H1 (cell line): ENCODE measurements around the gene CFAP298. TPM values are rescaled to one million over a fixed set of nuclear protein-coding genes. Genes with fewer than 3 reads are reported as not detected.

Experiments used
- CBX5 ChIP-seq: fragments of 300-800, 300-1000 bp; sonication (generic); IDR thresholded peaks from 2 replicates; pipeline ENCODE4 v1.7.1; 2016; ENCODE audit warnings: antibody characterized with exemption, low read length, low read depth
- CHD2 ChIP-seq: IDR thresholded peaks from 2 replicates; pipeline ENCODE4 v1.6.1; 2012; ENCODE audit warnings: low read length, improper control_type of control experiment
- CHD7 ChIP-seq: fragments of 300-600 bp; sonication (generic); IDR thresholded peaks from 2 replicates; pipeline ENCODE4 v1.7.1; 2012; ENCODE audit warnings: low read length, moderate library complexity, mild to moderate bottlenecking, inconsistent platforms; ENCODE audit not compliant: insufficient replicate concordance
- CREB1 ChIP-seq: IDR thresholded peaks from 2 replicates; pipeline ENCODE4 v1.6.1; 2012; ENCODE audit warnings: inconsistent platforms
- CTCF ChIP-seq, 3 experiments: IDR thresholded peaks; 1 replicate in 2 of 3; 2 replicates in 1 of 3; pipeline versions ENCODE4 v1.5.1 to v1.6.1; 2011; ENCODE audit warnings: low read length in 3 of 3, mild to moderate bottlenecking in 3 of 3, inconsistent platforms in 2 of 3, low read depth in 1 of 3, moderate library complexity in 1 of 3; ENCODE audit not compliant: insufficient read depth in 1 of 3; ENCODE audit errors: control extremely low read depth in 1 of 3
- E2F6 ChIP-seq: IDR thresholded peaks from 2 replicates; pipeline ENCODE4 v1.6.1; 2012; ENCODE audit warnings: inconsistent platforms
- EGR1 ChIP-seq: IDR thresholded peaks from 2 replicates; pipeline ENCODE4 v1.6.1; 2011; ENCODE audit warnings: low read depth, low read length, borderline replicate concordance
- KDM1A ChIP-seq: fragments of 200-600, 300-600 bp; sonication (generic); IDR thresholded peaks from 2 replicates; pipeline ENCODE4 v1.7.1; 2016; ENCODE audit warnings: mild to moderate bottlenecking, low read length, borderline replicate concordance
- SIX5 ChIP-seq: IDR thresholded peaks from 2 replicates; pipeline ENCODE4 v1.6.1; 2011; ENCODE audit warnings: mild to moderate bottlenecking, low read depth, low read length
- SP4 ChIP-seq: IDR thresholded peaks from 2 replicates; pipeline ENCODE4 v1.6.1; 2012; ENCODE audit warnings: low read length, inconsistent platforms
- polyA plus RNA-seq, 7 experiments: library from polyadenylated mRNA; depleted of rRNA in 3 of 7; stranded (reverse) in 5 of 7; unstranded in 2 of 7; fragments of >200 nt in 5 of 7; fragments of 200-250 nt in 2 of 7; gene quantifications; 1 replicate in 5 of 7; 2 replicates in 1 of 7; 4 replicates in 1 of 7; pipeline versions ENCODE4 v1.2.1 to v1.2.3, GENCODE V29; 2011 to 2013; ENCODE audit warnings: missing spikeins in 2 of 7, mixed read lengths in 2 of 7
- total RNA-seq: library from RNA; stranded (reverse); fragmentation: NEBNext Ultra II Directional; extraction: Animal tissue kit (Norgen Biotek cat#: 25700); gene quantifications from 2 replicates; pipeline ENCODE4 v1.2.1, GENCODE V29; 2021

The CFAP298 gene
- total and polyA plus RNA-seq, 2 of the 8 experiments (the other 6 are each of a cell fraction or from before 2014, with no cell fraction given) = 43.0 to 68.1 TPM

- TF ChIP-seq CHD7 = no peak
- TF ChIP-seq SP4 = no peak
- TF ChIP-seq CHD2 = no peak
- TF ChIP-seq EGR1 = no peak
- no peak for TF ChIP-seq KDM1A
- no peak for TF ChIP-seq CREB1
- TF ChIP-seq E2F6 = no peak
- TF ChIP-seq CTCF (IDR thresholded peaks at IDR 0.05; ENCODE audit: control extremely low read depth in 1 of 3, insufficient read depth in 1 of 3, low read depth in 1 of 3, low read length in 3 of 3) = no peak
- no peak for TF ChIP-seq CBX5
- no peak for TF ChIP-seq SIX5
These were observed 44.6 kb downstream of the CFAP298 start (continued) for GRCh38 chr21:32567626-32568025.
